ENCODE data around the gene RIMS1. TPM values are rescaled to one million over a fixed set of nuclear protein-coding genes. Genes with fewer than 3 reads are reported as not detected.

Gene RIMS1
- total RNA-seq, 1 donor from 2014 or later: 1.8 TPM

- peak; percentile 5 for DNase-seq
These were observed 532.1 kb downstream of the RIMS1 start for GRCh38 chr6:72418495-72418894.

- no peak for DNase-seq
These were observed 533.6 kb downstream of the RIMS1 start for GRCh38 chr6:72419966-72420365.

- DNase-seq: no peak
These were observed 534.1 kb downstream of the RIMS1 start for GRCh38 chr6:72420409-72420808.

GRCh38 chr6:72421387-72421786, 535.0 kb downstream of the RIMS1 start:
- DNase-seq: no peak

- no peak for DNase-seq
These were observed 535.8 kb downstream of the RIMS1 start for GRCh38 chr6:72422171-72422570.

GRCh38 chr6:72424476-72424875, 538.1 kb downstream of the RIMS1 start:
- DNase-seq: no peak

GRCh38 chr6:72425003-72425681, 538.8 kb downstream of the RIMS1 start:
- DNase-seq: no peak

GRCh38 chr6:72440611-72441010, 554.3 kb downstream of the RIMS1 start:
- DNase-seq: no peak

- no peak for DNase-seq
These were observed 560.1 kb downstream of the RIMS1 start for GRCh38 chr6:72446430-72446829.

Data from skin of body (tissue), 2 donors.